Measurements from ENCODE around the gene NAT10. TPM values are rescaled to one million over a fixed set of nuclear protein-coding genes. Genes with fewer than 3 reads are reported as not detected.

NAT10 gene
- total RNA-seq, 1 experiment from 2014 or later, result 103 TPM

GRCh38 chr11:34086554-34087283 lies 18.7 kb upstream of the NAT10 start:
- H3K4me2 ChIP-seq (ENCODE audit: insufficient read depth, insufficient read length, low read length), result no peak overlapping the region
- H3T11ph ChIP-seq (ENCODE audit: low read length), result no peak overlapping the region
- no peak overlapping the region for H2BK5ac ChIP-seq (ENCODE audit: insufficient read length, low read length)
- no peak overlapping the region for H3K14ac ChIP-seq (ENCODE audit: insufficient read depth, low read length)
- H3K27me3 ChIP-seq (ENCODE audit: insufficient read depth, low read length), result no peaks in the 10 kb centered on the region
- no peak for TF ChIP-seq CTCF (conservative IDR thresholded peaks at IDR 0.05)
- peaks cover 4% of the 10 kb centered on the region for H3K79me1 ChIP-seq (ENCODE audit: insufficient read depth, low read depth, low read length, poor library complexity, severe bottlenecking)
- H3K9me3 Mint-ChIP-seq, result no peaks in the 10 kb centered on the region
- H3K4me1 Mint-ChIP-seq, result no peaks in the 10 kb centered on the region
- H2BK20ac ChIP-seq (ENCODE audit: low read depth, low read length, poor library complexity, severe bottlenecking), result no peak overlapping the region
- no peak overlapping the region for H3K23ac ChIP-seq (ENCODE audit: insufficient read length, low read depth, low read length)
- H3K9ac ChIP-seq (ENCODE audit: extremely low read depth, insufficient read length, low read length), result no peak overlapping the region
- no CpG with 5 or more reads among the region's 4 CpGs for WGBS (ENCODE audit: extremely low coverage, insufficient read length, low lambda C conversion rate)
- no peaks in the 10 kb centered on the region for H3K23me2 ChIP-seq (ENCODE audit: insufficient read length, low read depth, low read length, poor library complexity, severe bottlenecking)
- H3K27me3 Mint-ChIP-seq (ENCODE audit: low read depth), result no peaks in the 10 kb centered on the region
- H2BK15ac ChIP-seq (ENCODE audit: low read depth, low read length), result no peak overlapping the region
- no peak overlapping the region for H2AFZ ChIP-seq (ENCODE audit: low read length)
- no peak overlapping the region for H3K18ac ChIP-seq (ENCODE audit: insufficient read length, low read depth, low read length)
- no peak overlapping the region for H3K4ac ChIP-seq (ENCODE audit: low read depth, low read length)
- H3K27ac Mint-ChIP-seq, result no peak overlapping the region
- H4K5ac ChIP-seq (ENCODE audit: insufficient read length, low read depth, low read length), result no peak overlapping the region
- H3K4me3 Mint-ChIP-seq, result no peak overlapping the region
- H3K36me3 Mint-ChIP-seq (ENCODE audit: insufficient read depth in 1 of 3, low read depth in 3 of 3), result peaks cover 65 to 88% (median 87%) of the 10 kb centered on the region in 3 experiments
- H2BK120ac ChIP-seq (ENCODE audit: low read depth, low read length, poor library complexity, severe bottlenecking), result no peak overlapping the region
- H3K27ac ChIP-seq (ENCODE audit: insufficient read length, low read depth, low read length), result no peak overlapping the region
- H4K20me1 ChIP-seq (ENCODE audit: control insufficient read depth, insufficient read depth, insufficient read length), result no peaks in the 10 kb centered on the region
- no peaks in the 10 kb centered on the region for H3K79me2 ChIP-seq (ENCODE audit: insufficient read depth, low read length)
- no peak overlapping the region for H2AK5ac ChIP-seq (ENCODE audit: insufficient read length, low read length)
- no peak overlapping the region for H2BK12ac ChIP-seq (ENCODE audit: insufficient read length, low read depth, low read length)
- DNase-seq, result no peak
- no peak overlapping the region for H3K56ac ChIP-seq (ENCODE audit: insufficient read length, low read depth, low read length)
- H3K9me3 ChIP-seq (ENCODE audit: control insufficient read depth, low read depth, low read length), result no peaks in the 10 kb centered on the region
- H4K91ac ChIP-seq (ENCODE audit: insufficient read length, low read depth, low read length), result no peak overlapping the region
- H3K4me1 ChIP-seq (ENCODE audit: insufficient read depth, low read length), result no peaks in the 10 kb centered on the region
- H4K8ac ChIP-seq (replicated peaks; ENCODE audit: insufficient read length, low read depth, low read length), result no peak overlapping the region

Data from H9 (cell line).